Muscle layer of duodenum (tissue), 2 donors: ENCODE data around the gene PHF2.

Source experiments
- H3K27ac ChIP-seq: one replicate; pipeline ENCODE4 v1.7.0; 2013; ENCODE audit warnings: mild to moderate bottlenecking, low read length
- H3K27me3 ChIP-seq: one replicate; pipeline ENCODE4 v1.7.0; 2013; ENCODE audit warnings: low read depth, mild to moderate bottlenecking, control low read depth, low read length
- H3K36me3 ChIP-seq, 2 donors: one replicate each; pipeline ENCODE4 v1.7.0; 2013; ENCODE audit warnings: low read length in 2 of 2, control low read depth in 1 of 2, mild to moderate bottlenecking in 1 of 2; ENCODE audit not compliant: insufficient read depth in 2 of 2, control insufficient read depth in 1 of 2
- H3K4me1 ChIP-seq, 2 donors: one replicate each; pipeline ENCODE4 v1.7.0; 2013; ENCODE audit warnings: low read length in 2 of 2, mild to moderate bottlenecking in 2 of 2, control low read depth in 1 of 2, moderate library complexity in 1 of 2; ENCODE audit not compliant: insufficient read depth in 2 of 2, control insufficient read depth in 1 of 2
- H3K4me3 ChIP-seq, 2 donors: one replicate each; pipeline ENCODE4 v1.7.0; 2013; ENCODE audit warnings: low read length in 2 of 2, low read depth in 1 of 2, mild to moderate bottlenecking in 1 of 2
- H3K9me3 ChIP-seq, 2 donors: one replicate each; pipeline ENCODE4 v1.7.0; 2013; ENCODE audit warnings: low read length in 2 of 2, control low read depth in 1 of 2, mild to moderate bottlenecking in 1 of 2; ENCODE audit not compliant: control insufficient read depth in 1 of 2
- donor health status: healthy.

Gene PHF2

DNA sequence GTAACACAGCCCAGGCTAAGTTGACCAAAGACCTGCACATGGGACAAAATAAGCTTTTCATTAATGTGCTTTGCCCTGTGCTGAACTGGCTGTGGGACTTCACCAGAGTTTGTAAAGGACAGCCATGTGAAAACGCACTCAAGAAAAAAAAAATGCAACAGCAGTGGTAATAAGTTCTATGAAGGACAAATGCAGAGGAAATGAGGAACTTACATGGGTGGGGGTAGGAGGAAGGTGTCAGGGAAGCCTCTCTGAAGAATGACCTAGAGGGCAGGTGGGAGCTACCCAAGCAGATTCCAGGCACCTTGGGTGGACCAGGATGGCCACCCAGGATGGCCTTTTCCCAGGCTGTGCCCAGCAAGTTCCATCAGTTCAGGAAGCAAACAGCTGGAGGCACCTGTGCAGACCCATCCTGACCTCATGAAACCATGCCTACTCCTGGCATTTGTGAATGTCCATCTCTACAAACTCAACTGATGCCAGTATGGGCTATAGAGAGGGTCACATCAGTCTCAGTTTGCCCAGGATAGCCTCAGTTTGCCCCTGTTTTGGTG, 6.7 kb upstream of the PHF2 start:
- Histone ChIP-seq H3K27ac (no peak overlapping the region), H3K27me3 (no peaks in the 10 kb centered on the region), H3K9me3 (peaks cover 0 to 3% of the 10 kb centered on the region in 2 donors), H3K4me1 (peaks cover 3 to 19% of the 10 kb centered on the region in 2 donors), H3K4me3 (no peak overlapping the region), H3K36me3 (peaks cover 0 to 3% of the 10 kb centered on the region in 2 donors)

- no peak overlapping the region for H3K27ac ChIP-seq
- H3K4me1 ChIP-seq, result peaks cover 1 to 18% of the 10 kb centered on the region in 2 donors
- H3K27me3 ChIP-seq, result no peaks in the 10 kb centered on the region
These were observed 4.2 kb upstream of the PHF2 start for GRCh38 chr9:93572221-93572620.

GRCh38 chr9:93572636-93573515, 3.5 kb upstream of the PHF2 start:
- Histone ChIP-seq H3K4me3 (no peak overlapping the region), H3K27ac (no peak overlapping the region), H3K27me3 (no peaks in the 10 kb centered on the region), H3K9me3 (peaks cover 0 to 3% of the 10 kb centered on the region in 2 donors), H3K4me1 (peaks cover 2 to 15% of the 10 kb centered on the region in 2 donors), H3K36me3 (no peaks in the 10 kb centered on the region)

More at GRCh38 chr9:93572221-93572620, 4.2 kb upstream of the PHF2 start:
- H3K4me3 ChIP-seq, result no peak overlapping the region
- peaks cover 0 to 3% of the 10 kb centered on the region in 2 donors for H3K9me3 ChIP-seq
- no peaks in the 10 kb centered on the region for H3K36me3 ChIP-seq

- Histone ChIP-seq H3K9me3 (peaks cover 0 to 3% of the 10 kb centered on the region in 2 donors), H3K4me1 (peaks cover 6 to 21% of the 10 kb centered on the region in 2 donors), H3K27me3 (no peaks in the 10 kb centered on the region), H3K36me3 (no peaks in the 10 kb centered on the region), H3K27ac (no peak overlapping the region), H3K4me3 (no peak overlapping the region)
These were observed 2.9 kb upstream of the PHF2 start for GRCh38 chr9:93573516-93573828.

DNA sequence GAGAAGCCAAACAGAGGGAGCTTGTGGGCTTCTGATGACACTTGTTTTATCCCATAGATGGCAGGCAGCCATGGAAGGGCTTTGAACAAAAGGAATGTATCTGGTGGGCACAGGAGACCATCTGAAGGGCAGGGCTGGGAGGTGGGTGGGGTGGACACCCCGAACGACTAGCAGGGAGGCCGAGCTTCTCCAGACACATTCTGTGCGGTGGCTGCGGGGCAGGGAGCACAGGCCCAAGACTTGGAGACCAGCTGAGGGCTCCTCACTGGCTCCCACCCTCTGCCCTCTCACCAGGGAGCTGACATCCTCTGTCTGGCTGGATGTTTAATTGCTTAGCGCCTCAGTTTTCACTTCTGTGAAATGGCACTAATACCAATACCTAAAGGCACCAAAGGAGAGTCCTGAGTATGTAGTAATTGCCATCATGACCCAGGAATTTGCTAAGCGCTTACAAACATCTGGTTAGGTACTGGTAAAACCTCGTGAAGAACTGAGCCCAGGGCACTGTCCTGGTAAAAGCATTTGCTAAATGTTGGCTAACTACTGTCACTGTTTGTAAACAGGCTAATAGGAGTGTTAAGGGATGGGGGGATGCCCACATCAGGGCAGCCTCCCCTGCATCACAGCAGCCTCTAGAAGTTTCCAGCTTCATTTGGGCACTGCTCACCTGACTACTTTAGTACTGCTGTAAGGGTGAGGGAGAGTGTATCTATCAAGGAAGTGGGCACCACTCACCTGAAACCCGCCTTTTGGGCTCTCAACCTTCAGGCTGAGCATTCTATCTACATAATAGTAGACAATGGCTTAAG, 2.1 kb upstream of the PHF2 start:
- no peaks in the 10 kb centered on the region for H3K36me3 ChIP-seq
- H3K27me3 ChIP-seq, result no peaks in the 10 kb centered on the region
- peaks cover 10 to 30% of the 10 kb centered on the region in 2 donors for H3K4me1 ChIP-seq
- peaks cover 0 to 3% of the 10 kb centered on the region in 2 donors for H3K9me3 ChIP-seq
- no peak overlapping the region for H3K27ac ChIP-seq
- H3K4me3 ChIP-seq, result no peak overlapping the region

GRCh38 chr9:93574900-93575795, 1.2 kb upstream of the PHF2 start:
- Histone ChIP-seq H3K27ac (peak overlapping the region; percentile 79), H3K4me1 (peaks cover 10 to 36% of the 10 kb centered on the region in 2 donors), H3K4me3 (peak overlapping the region; percentile 72 to 77), H3K9me3 (peaks cover 0 to 3% of the 10 kb centered on the region in 2 donors), H3K27me3 (no peaks in the 10 kb centered on the region), H3K36me3 (no peaks in the 10 kb centered on the region)

- peaks cover 10 to 43% of the 10 kb centered on the region in 2 donors for H3K4me1 ChIP-seq
These were observed 557 bp upstream of the PHF2 start for GRCh38 chr9:93575796-93576257.

GRCh38 chr9:93577078-93577974, 942 bp downstream of the PHF2 start:
- Histone ChIP-seq H3K27me3 (no peaks in the 10 kb centered on the region), H3K4me3 (peak overlapping the region; percentile 78 to 79), H3K9me3 (no peaks in the 10 kb centered on the region), H3K4me1 (peaks cover 20 to 58% of the 10 kb centered on the region in 2 donors), H3K36me3 (no peaks in the 10 kb centered on the region), H3K27ac (no peak overlapping the region)

More at GRCh38 chr9:93575796-93576257, 557 bp upstream of the PHF2 start:
- no peaks in the 10 kb centered on the region for H3K27me3 ChIP-seq
- peaks cover 0 to 3% of the 10 kb centered on the region in 2 donors for H3K9me3 ChIP-seq
- no peaks in the 10 kb centered on the region for H3K36me3 ChIP-seq
- H3K4me3 ChIP-seq, result peak overlapping the region; percentile 72 to 77
- peak overlapping the region; percentile 79 for H3K27ac ChIP-seq

GRCh38 chr9:93577975-93578682, 1.7 kb downstream of the PHF2 start:
- Histone ChIP-seq H3K27me3 (no peaks in the 10 kb centered on the region), H3K27ac (no peak overlapping the region), H3K9me3 (no peaks in the 10 kb centered on the region), H3K4me3 (peak overlapping the region; percentile 78 to 79), H3K36me3 (no peaks in the 10 kb centered on the region), H3K4me1 (peaks cover 22 to 63% of the 10 kb centered on the region in 2 donors)
